ENCODE measurements around the gene TOM1L1. TPM values are rescaled to one million over a fixed set of nuclear protein-coding genes. Genes with fewer than 3 reads are reported as not detected.

TOM1L1 gene
- 10 to 100 TPM; 28.4 to 41.6 (median 30.0) TPM for total RNA-seq

GRCh38 chr17:54900457-54901229 lies at the start of gene TOM1L1:
TOM1L1 (plus strand) TSS chr17:54900852; CDS start chr17:54900866, 14 bp downstream.
- TF ChIP-seq POLR2AphosphoS5 (IDR thresholded peaks at IDR 0.05) (peak; percentile 29), POLR2A (IDR thresholded peaks at IDR 0.05) (peak in 1 of 2 donors; percentile 11), EP300 (IDR thresholded peaks at IDR 0.05) (no peak), CTCF (IDR thresholded peaks at IDR 0.05) (peak in 1 of 4 experiments; percentile 31)
- H3K27me3 ChIP-seq = peaks cover 8% of the 10 kb centered on the region
- H3K27ac ChIP-seq = peak within 1 kb of the TSS in 3 of 4 donors; percentile 45 to 74 (median 63)
- peak; percentile 93 for ATAC-seq
- H3K9me3 ChIP-seq = no peaks in the 10 kb centered on the region
- 20 to 26% methylated on average over 1 to 7 of the region's 67 CpGs for WGBS, 2 donors (ENCODE audit: low coverage in 1 of 2)
- H3K4me1 ChIP-seq = peaks cover 0 to 12% (median 4%) of the 10 kb centered on the region in 3 donors
- peak within 1 kb of the TSS; percentile 56 to 62 for H3K4me3 ChIP-seq
- peaks cover 0 to 3% of the 10 kb centered on the region in 2 donors for H3K36me3 ChIP-seq

GRCh38 chr17:54859187-54859586 lies 41.5 kb upstream of the TOM1L1 start:
- Histone ChIP-seq H3K4me1 (no peaks in the 10 kb centered on the region), H3K27me3 (no peaks in the 10 kb centered on the region), H3K27ac (no peak overlapping the region), H3K9me3 (no peaks in the 10 kb centered on the region), H3K36me3 (no peaks in the 10 kb centered on the region), H3K4me3 (no peak overlapping the region)
- WGBS, 2 donors (ENCODE audit: low coverage in 1 of 2) = 17 to 33% methylated on average over 1 to 2 of the region's 2 CpGs
- TF ChIP-seq POLR2A (IDR thresholded peaks at IDR 0.05) (no peak), POLR2AphosphoS5 (IDR thresholded peaks at IDR 0.05) (no peak), CTCF (IDR thresholded peaks at IDR 0.05) (no peak), EP300 (IDR thresholded peaks at IDR 0.05) (no peak)
- ATAC-seq = no peak

GRCh38 chr17:54860617-54861470 lies 39.8 kb upstream of the TOM1L1 start:
- Histone ChIP-seq H3K36me3 (no peaks in the 10 kb centered on the region), H3K9me3 (no peaks in the 10 kb centered on the region), H3K27me3 (no peaks in the 10 kb centered on the region), H3K4me3 (no peak overlapping the region), H3K27ac (no peak overlapping the region), H3K4me1 (no peaks in the 10 kb centered on the region)
- no peak for ATAC-seq
- 84 to 92% methylated on average over 7 to 9 of the region's 9 CpGs for WGBS, 2 donors (ENCODE audit: low coverage in 1 of 2)
- no peak for TF ChIP-seq EP300 (IDR thresholded peaks at IDR 0.05)
- TF ChIP-seq POLR2AphosphoS5 (IDR thresholded peaks at IDR 0.05) = no peak
- TF ChIP-seq POLR2A (IDR thresholded peaks at IDR 0.05) = no peak
- TF ChIP-seq CTCF (IDR thresholded peaks at IDR 0.05) = no peak

- H3K27ac ChIP-seq = no peak overlapping the region
- ATAC-seq = no peak
- no peaks in the 10 kb centered on the region for H3K4me1 ChIP-seq
- WGBS, 2 donors (ENCODE audit: low coverage in 1 of 2) = 65 to 89% methylated on average over 4 of the region's 4 CpGs
- no peak for TF ChIP-seq EP300 (IDR thresholded peaks at IDR 0.05)
- TF ChIP-seq POLR2AphosphoS5 (IDR thresholded peaks at IDR 0.05) = no peak
- no peak for TF ChIP-seq CTCF (IDR thresholded peaks at IDR 0.05)
- H3K27me3 ChIP-seq = no peaks in the 10 kb centered on the region
- no peaks in the 10 kb centered on the region for H3K9me3 ChIP-seq
- H3K4me3 ChIP-seq = no peak overlapping the region
- no peaks in the 10 kb centered on the region for H3K36me3 ChIP-seq
Measured at GRCh38 chr17:54861471-54861983, 39.1 kb upstream of the TOM1L1 start.

Data from gastroesophageal sphincter (tissue), 4 donors.